ENCODE data around the gene SPOCK1.

GRCh38 chr5:137313526-137314175 lies 185.5 kb downstream of the SPOCK1 start:
- TF ChIP-seq CTCF (conservative IDR thresholded peaks at IDR 0.05; ENCODE audit: low read depth in 2 of 2) (no peak), POLR2AphosphoS5 (IDR thresholded peaks at IDR 0.05; ENCODE audit: low read depth) (no peak), CREB1 (CRISPR knock-in tag; IDR thresholded peaks at IDR 0.05; ENCODE audit: low read depth) (no peak), JUNB (IDR thresholded peaks at IDR 0.05; ENCODE audit: unreplicated experiment) (no peak), EZH2 (IDR thresholded peaks at IDR 0.05; ENCODE audit: low read depth, unreplicated experiment) (no peak), EZH2phosphoT487 (IDR thresholded peaks at IDR 0.05; ENCODE audit: unreplicated experiment) (no peak)

All from GM23338 (cell line).